GM12875 (cell line): Measurements from ENCODE around the gene TEX35.

Experiments
- H3K4me3 ChIP-seq: one replicate; pipeline ENCODE4 v1.5.1; 2011; ENCODE audit warnings: low read depth, low read length, control low read depth
- CTCF ChIP-seq: IDR thresholded peaks from 2 replicates; pipeline ENCODE4 v1.5.1; 2011; ENCODE audit warnings: low read depth, mild to moderate bottlenecking, control low read depth, inconsistent platforms, low read length, moderate library complexity, borderline replicate concordance; ENCODE audit not compliant: insufficient read depth

Gene TEX35

GRCh38 chr1:178477373-178477772 is 35.5 kb upstream of the TEX35 start:
- no peak overlapping the region for H3K4me3 ChIP-seq
- TF ChIP-seq CTCF, result no peak

- no peak for TF ChIP-seq CTCF
- H3K4me3 ChIP-seq, result no peak overlapping the region
These were observed 35.1 kb upstream of the TEX35 start for GRCh38 chr1:178477841-178478240.

- no peak overlapping the region for H3K4me3 ChIP-seq
- no peak for TF ChIP-seq CTCF
These were observed 29.5 kb upstream of the TEX35 start for GRCh38 chr1:178483251-178483957.

GRCh38 chr1:178484698-178485225 is 28.1 kb upstream of the TEX35 start:
- no peak overlapping the region for H3K4me3 ChIP-seq
- TF ChIP-seq CTCF, result no peak

- H3K4me3 ChIP-seq, result no peak overlapping the region
- TF ChIP-seq CTCF, result no peak
These were observed 27.3 kb upstream of the TEX35 start for GRCh38 chr1:178485541-178485981.

- TF ChIP-seq CTCF, result no peak
- H3K4me3 ChIP-seq, result no peak overlapping the region
These were observed 26.5 kb upstream of the TEX35 start for GRCh38 chr1:178486100-178487069.
